HEK293 (cell line): ENCODE data around the gene TREX2.

Source experiments
- CTCF ChIP-seq: fragments of 450-650 bp; formaldehyde crosslinking; IDR thresholded peaks from 2 replicates; pipeline ENCODE4 v1.5.1; 2016; ENCODE audit warnings: missing biosample characterization, missing genetic modification characterization
- GLI2 ChIP-seq: fragments of 450-650 bp; formaldehyde crosslinking; IDR thresholded peaks from 2 replicates; pipeline ENCODE4; 2017; ENCODE audit warnings: missing biosample characterization, missing genetic modification characterization, low read depth, borderline replicate concordance
- HIC1 ChIP-seq: fragments of 450-650 bp; formaldehyde crosslinking; IDR thresholded peaks from 2 replicates; pipeline ENCODE4 v1.5.1; 2016; ENCODE audit warnings: missing biosample characterization, missing genetic modification characterization
- KLF17 ChIP-seq: fragments of 450-650 bp; formaldehyde crosslinking; IDR thresholded peaks from 2 replicates; pipeline ENCODE4 v1.5.1; 2016; ENCODE audit warnings: missing biosample characterization, missing genetic modification characterization
- PATZ1 ChIP-seq: fragments of 450-650 bp; formaldehyde crosslinking; IDR thresholded peaks from 2 replicates; pipeline ENCODE4 v1.5.1; 2016; ENCODE audit warnings: missing biosample characterization, missing genetic modification characterization
- PRDM4 ChIP-seq: fragments of 450-650 bp; formaldehyde crosslinking; IDR thresholded peaks from 2 replicates; pipeline ENCODE4 v1.5.1; 2017; ENCODE audit warnings: missing biosample characterization, missing genetic modification characterization
- SP2 ChIP-seq: fragments of 450-650 bp; formaldehyde crosslinking; IDR thresholded peaks from 2 replicates; pipeline ENCODE4 v1.5.1; 2016; ENCODE audit warnings: missing biosample characterization, missing genetic modification characterization
- ZBTB7A ChIP-seq: fragments of 450-650 bp; formaldehyde crosslinking; IDR thresholded peaks from 2 replicates; pipeline ENCODE4 v1.5.1; 2016; ENCODE audit warnings: low read depth, missing biosample characterization, missing genetic modification characterization
- ZFP3 ChIP-seq: fragments of 450-650 bp; formaldehyde crosslinking; IDR thresholded peaks from 2 replicates; pipeline ENCODE4 v1.5.1; 2016; ENCODE audit warnings: low read depth, missing biosample characterization, missing genetic modification characterization
- ZFP41 ChIP-seq: fragments of 450-650 bp; formaldehyde crosslinking; IDR thresholded peaks from 2 replicates; pipeline ENCODE4 v1.5.1; 2016; ENCODE audit warnings: missing biosample characterization, missing genetic modification characterization, borderline replicate concordance
- ZNF146 ChIP-seq: fragments of 450-650 bp; formaldehyde crosslinking; IDR thresholded peaks from 2 replicates; pipeline ENCODE4 v1.5.1; 2016; ENCODE audit warnings: missing biosample characterization, missing genetic modification characterization
- ZNF350 ChIP-seq: fragments of 450-650 bp; formaldehyde crosslinking; IDR thresholded peaks from 2 replicates; pipeline ENCODE4 v1.5.0; 2017; ENCODE audit warnings: missing biosample characterization, mild to moderate bottlenecking, missing genetic modification characterization
- ZNF433 ChIP-seq: fragments of 450-650 bp; formaldehyde crosslinking; IDR thresholded peaks from 2 replicates; pipeline ENCODE4 v1.5.1; 2016; ENCODE audit warnings: missing biosample characterization, missing genetic modification characterization, low read depth
- ZNF660 ChIP-seq: fragments of 450-650 bp; IDR thresholded peaks from 2 replicates; pipeline ENCODE4 v1.5.1; 2018; ENCODE audit warnings: missing biosample characterization, mild to moderate bottlenecking, missing genetic modification characterization

- TF ChIP-seq ZBTB7A (tag by site-specific recombination) (no peak), PATZ1 (tag by site-specific recombination) (no peak), ZFP3 (tag by site-specific recombination) (no peak), CTCF (tag by site-specific recombination) (no peak), PRDM4 (tag by site-specific recombination) (no peak), HIC1 (tag by site-specific recombination) (no peak), KLF17 (no peak), ZNF350 (no peak), ZNF433 (tag by site-specific recombination) (no peak), ZFP41 (tag by site-specific recombination) (no peak), GLI2 (tag by site-specific recombination) (no peak), SP2 (no peak), ZNF146 (tag by site-specific recombination) (no peak), ZNF660 (tag by site-specific recombination) (no peak)
These were observed 730 bp upstream of the TREX2 start for GRCh38 chrX:153446636-153446936.
